NCI-H446 (cell line): ENCODE data around the gene IGFN1.
"Not testable (repeated sequence)": the region's sequence is repeated elsewhere in the genome, so short reads cannot be mapped to it uniquely, and the experiment has no call there.

Experiments used
- DNase-seq, 2 experiments: peaks; one replicate each; lab custom pipeline; 2025; lab: John Stamatoyannopoulos, UW

The IGFN1 gene

GRCh38 chr1:201217851-201218250 lies 27.2 kb downstream of the IGFN1 start:
- no peak for DNase-seq

DNA sequence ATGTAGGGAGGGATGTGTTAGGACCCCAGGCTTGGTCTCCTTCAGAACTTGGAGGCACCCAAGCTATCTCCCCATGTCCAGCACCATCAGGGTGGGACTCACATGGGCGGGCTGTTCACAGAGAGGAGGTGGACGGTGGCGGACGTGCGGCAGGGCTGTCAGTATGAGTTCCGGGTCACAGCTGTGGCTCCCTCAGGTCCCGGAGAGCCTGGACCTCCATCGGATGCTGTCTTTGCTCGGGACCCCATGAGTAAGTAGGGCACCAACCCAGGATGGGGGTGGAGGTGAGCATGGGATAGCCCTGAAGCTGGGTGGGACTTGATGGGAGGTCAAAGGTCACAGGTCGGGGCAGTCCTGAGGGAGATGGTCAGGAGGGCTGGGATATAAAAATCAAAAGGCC lies 27.8 kb downstream of the IGFN1 start:
- no peak for DNase-seq

- no peak for DNase-seq
Measured at GRCh38 chr1:201219481-201220387, 29.1 kb downstream of the IGFN1 start.

DNA sequence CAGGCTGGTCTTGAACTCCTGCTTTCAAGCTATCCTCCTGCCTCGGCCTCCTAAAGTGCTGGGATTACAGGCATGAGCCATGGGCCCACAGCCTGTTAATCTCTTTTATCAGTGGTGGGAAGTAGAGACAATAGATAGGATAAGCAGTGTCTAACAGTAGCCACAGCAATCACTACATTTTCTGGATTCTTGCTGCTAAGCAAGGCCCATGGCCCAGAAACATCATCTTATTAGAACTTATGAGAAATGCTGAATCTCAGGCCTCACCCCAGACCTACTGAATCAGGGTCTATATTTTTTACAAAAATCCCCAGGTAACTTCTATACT lies 29.7 kb downstream of the IGFN1 start:
- no peak for DNase-seq

DNA sequence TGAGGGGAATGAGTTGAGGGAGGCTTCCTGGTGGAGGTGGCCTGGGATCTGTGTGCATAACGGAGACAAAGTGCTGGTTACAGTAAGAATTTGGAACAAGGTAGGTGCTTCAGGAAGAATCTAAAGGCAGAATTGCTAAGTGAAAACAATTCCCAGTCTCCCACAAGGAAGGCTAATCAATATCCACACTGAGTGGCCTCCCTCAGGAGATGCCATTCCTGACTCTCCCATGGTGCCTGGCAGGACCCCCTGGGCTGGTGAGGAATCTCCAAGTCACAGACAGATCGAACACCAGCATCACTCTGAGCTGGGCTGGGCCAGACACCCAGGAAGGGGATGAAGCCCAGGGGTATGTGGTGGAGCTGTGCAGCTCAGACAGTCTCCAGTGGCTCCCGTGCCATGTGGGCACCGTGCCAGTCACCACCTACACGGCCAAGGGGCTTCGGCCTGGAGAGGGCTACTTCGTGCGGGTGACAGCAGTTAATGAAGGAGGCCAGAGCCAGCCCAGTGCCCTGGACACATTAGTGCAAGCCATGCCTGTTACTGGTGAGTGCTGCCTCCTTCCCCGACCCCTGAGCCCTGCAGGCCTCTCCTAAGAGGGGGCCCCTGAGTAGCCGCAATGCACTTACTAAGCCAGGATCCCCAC lies 30.7 kb downstream of the IGFN1 start:
- DNase-seq, result no peak

- DNase-seq, result no peak
Measured at GRCh38 chr1:201222125-201222524, 31.5 kb downstream of the IGFN1 start.

DNA sequence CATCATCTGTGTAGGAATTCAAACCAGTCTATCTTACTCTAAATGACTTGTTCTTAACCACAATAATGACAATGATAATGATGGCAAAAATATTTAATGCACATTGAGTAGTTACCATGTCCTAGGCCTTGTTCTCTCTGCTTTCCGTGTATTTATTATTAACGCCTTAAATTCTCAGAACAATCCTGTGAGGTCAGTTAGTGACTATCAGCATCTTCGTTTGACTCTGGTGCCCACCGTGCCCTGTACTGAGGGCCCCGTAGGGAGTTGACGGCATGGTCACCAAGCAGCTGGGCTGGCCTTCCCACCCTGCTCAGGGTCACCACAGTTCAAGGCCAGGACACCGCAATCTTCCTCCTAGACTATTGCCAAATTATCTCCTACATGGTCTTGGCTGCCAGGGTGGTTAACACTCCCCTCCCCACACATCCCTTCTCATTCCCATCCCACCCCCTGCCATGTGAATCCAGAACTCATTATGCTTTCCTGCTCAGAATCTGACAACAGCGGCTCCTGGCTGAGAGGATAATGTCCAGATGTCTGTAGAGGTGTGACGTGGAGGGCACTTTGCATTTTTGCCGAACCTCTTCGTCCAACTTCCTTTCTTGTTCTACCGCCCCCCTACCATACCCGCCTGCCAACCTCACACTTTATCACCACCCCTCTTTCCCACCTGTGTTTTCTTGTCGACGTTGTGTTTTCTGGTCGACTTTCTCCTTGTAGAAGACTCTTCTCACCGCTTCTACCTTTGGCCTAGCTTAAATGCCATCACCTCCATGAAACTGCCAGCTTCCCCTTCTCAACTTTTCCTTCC lies 33.4 kb downstream of the IGFN1 start:
- no peak for DNase-seq

DNA sequence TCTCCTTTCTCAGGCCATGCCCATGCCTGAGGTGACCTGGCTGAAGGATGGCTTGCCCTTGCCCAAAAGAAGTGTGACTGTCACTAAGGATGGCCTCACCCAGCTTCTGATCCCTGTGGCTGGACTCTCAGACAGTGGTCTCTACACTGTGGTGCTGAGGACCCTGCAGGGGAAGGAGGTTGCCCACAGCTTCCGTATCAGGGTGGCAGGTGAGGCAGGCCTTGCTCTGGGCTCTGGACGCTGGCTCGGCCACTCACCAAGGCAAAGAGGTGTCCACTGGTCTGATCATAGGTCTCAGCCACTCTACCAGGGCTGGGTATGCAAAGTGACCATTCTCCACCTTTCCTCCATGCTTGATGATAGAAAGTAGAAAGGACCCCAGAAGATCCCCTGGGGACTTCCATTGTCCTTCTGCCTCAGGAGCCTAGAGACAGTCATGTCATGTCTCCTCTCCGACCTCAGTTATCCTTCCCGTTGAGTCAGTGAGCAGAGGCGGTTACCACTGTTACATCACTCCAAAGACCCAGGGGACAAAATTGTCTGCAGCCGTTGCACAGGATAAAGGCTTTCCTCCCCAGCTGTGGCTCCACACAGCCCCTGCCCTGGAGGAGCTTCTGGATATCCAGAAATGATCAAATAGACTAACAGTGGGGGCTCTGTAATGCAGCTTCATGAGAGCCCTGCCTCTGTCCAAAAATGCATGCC lies 34.2 kb downstream of the IGFN1 start:
- no peak for DNase-seq

DNA sequence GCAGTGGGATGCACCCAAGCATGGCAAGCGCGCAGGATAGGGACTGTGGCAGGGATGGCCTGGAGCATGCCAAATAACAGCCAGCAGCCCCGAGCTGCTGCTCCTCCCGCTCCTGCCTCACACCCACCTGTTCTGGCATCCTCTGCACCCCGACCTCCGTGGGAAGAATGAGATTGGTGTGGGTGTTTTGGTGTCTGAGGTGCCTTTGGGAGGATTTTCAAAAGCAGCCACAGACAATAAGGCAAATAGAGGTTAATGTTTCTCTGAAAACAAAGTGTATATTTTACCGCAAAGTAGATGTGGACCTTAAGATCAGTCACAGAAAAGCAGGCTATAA lies 35.5 kb downstream of the IGFN1 start:
- DNase-seq, result no peak

DNA sequence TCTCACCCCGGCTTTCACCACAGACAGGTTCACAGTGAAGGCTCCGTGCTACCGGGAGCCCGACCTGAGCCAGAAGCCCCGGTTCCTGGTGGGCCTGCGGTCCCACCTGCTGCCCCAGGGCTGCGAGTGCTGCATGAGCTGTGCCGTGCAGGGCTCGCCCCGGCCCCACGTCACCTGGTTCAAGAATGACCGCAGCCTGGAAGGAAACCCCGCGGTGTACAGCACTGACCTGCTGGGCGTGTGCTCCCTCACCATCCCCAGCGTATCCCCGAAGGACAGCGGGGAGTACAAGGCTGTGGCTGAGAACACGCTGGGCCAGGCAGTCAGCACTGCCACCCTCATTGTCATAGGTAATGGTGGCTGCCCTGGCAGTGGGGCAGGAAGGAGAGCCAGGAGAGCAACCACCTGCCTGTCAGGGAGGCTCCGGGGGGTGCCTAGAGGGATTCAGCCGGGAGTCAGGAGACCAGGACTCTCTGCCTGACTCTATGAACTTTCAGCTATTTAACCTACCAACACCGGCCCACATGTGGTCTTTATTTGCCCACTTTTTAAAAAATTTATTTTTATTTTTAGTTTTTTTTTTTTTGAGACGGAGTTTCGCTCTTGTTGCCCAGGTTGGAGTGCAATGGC lies 36.4 kb downstream of the IGFN1 start:
- DNase-seq, result no peak

DNA sequence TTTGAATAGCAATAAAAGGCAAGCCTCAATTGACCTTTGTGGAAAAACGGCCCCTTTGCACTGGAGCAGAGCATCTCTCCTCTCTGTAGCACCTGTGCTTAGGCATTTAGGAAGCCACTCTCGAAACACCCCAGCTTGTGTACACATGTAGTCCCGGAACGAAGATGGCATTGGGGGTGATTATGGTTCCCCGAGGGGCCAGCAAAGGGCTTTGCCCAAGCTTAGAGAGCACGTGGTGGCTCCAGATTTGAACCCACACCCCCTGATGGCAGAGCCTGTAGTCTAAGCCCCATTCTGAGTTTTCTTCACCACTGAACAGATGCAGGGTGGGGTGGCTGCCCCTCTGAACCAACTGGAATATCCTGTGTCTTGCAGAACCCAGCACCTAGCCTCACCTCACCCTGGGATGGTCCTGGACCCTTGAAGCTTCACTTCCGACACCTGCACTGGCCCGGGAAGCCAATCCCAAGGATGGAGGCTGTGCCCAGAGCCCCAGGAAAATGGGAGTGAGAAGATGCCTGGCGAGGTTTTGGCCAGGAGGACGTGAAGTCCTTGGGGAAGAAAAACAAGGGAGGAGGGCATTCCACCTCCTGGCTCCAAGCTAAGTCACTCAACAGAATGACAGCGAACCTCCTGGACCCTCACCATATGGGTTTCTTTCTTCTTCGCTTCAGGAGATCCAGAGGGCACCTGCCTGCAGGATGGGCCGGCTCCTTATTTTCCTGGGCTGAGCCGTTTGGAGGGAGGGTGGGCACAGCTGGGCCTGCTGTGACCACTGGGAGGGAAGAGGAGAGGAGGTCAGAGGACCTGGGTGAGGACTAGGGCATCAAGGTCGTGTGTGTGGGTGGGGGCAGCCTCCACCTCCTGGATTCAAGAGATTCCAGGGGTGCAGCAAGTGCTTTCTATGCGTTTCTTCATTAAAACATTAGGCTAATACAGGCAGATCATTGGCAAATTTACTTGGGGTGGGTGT lies 37.7 kb downstream of the IGFN1 start:
- no peak for DNase-seq

GRCh38 chr1:201229095-201229494 lies 38.5 kb downstream of the IGFN1 start:
- DNase-seq, result no peak

GRCh38 chr1:201229771-201230635 lies 39.4 kb downstream of the IGFN1 start:
- no peak for DNase-seq

DNA sequence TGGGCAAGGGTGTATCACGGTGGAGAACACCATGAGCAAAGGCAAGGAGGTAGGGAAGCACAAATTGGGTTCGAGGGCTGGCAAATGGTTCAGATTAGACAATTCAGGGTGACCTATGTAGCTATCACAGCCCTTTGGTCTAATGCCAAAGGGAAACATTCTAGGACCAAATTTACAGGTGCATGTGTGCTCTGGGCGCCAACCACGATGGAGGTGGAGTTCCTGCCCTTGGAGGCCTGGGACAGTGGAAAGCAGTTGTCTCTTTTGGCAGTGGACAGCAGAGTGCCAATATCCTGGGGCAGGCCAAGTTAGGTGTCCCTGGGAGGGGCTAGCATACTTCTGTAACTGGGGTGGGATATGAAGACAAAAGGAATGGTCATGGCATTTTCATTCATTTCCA lies 40.1 kb downstream of the IGFN1 start:
- DNase-seq, result no peak

GRCh38 chr1:201239646-201240045 lies 49.0 kb downstream of the IGFN1 start:
- DNase-seq, result not testable (repeated sequence)

- no peak for DNase-seq
Measured at GRCh38 chr1:201240171-201240570, 49.5 kb downstream of the IGFN1 start.

GRCh38 chr1:201241736-201242135 lies 51.1 kb downstream of the IGFN1 start:
- DNase-seq, result no peak

DNA sequence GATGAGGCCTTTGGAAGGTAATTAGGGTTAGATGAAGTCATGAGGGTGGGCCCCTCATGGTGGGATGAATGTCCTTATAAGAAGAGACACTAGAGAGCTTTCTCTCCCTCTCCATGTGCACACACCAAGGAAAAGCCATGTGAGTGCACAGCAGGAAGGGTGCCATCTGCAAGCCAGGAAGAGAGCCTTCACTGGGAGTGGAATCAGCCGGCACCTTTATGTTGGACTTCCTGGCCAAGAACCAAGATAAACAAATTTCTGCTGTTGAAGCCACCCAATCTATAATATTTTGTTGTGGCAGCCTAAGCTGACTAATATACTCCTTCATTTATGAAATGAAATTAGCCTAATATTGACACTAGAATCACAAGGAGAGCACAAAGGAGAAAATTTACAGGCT lies 54.5 kb downstream of the IGFN1 start:
- DNase-seq, result peak in 1 of 2 experiments; percentile 63

GRCh38 chr1:201248721-201249559 lies 58.3 kb downstream of the IGFN1 start:
- DNase-seq, result no peak
